Right lung (tissue), 5 donors: ENCODE data around the gene GPC5. TPM values are rescaled to one million over a fixed set of nuclear protein-coding genes. Genes with fewer than 3 reads are reported as not detected.
"Not testable (repeated sequence)": the region's sequence is repeated elsewhere in the genome, so short reads cannot be mapped to it uniquely, and the experiment has no call there.

Experiments
- DNase-seq, 2 donors: peaks; one replicate each; pipeline ENCODE4 v3.0.0-alpha.2; 2013
- polyA plus RNA-seq, 5 donors: library from polyadenylated mRNA; unstranded; fragments of 120-200 nt; gene quantifications; one replicate each; pipeline versions ENCODE4 v1.2.1 to v1.2.3, GENCODE V29; 2013; ENCODE audit warnings: inconsistent platforms in 1 of 5, low replicate concordance in 1 of 5; ENCODE audit not compliant: insufficient read length in 5 of 5, insufficient read depth in 1 of 5

The GPC5 gene
- polyA plus RNA-seq, 5 donors = 9.2 to 17.3 (median 14.9) TPM

- no peak for DNase-seq
Observed at GRCh38 chr13:92649140-92649813, 1250.9 kb downstream of the GPC5 start.

- DNase-seq = no peak
Observed at GRCh38 chr13:92656103-92656502, 1257.7 kb downstream of the GPC5 start.

DNA sequence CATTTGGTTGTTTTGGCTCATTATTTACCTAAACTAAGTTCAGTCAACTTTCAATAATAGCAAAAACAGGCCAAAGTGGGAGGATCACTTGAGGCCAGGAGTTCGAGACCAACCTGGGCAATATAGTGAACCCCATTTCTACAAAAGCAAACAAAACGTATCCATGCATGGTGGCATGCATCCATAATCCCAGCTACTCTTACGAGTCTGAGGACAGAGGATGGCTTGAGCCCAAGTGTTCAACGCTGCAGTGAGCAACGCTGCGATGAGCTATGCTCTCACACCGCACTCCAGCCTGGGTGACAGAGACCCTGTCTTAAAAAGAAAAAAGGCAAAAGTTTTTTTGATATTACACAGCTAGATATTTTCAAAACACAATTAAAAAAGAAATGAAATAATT, 1258.2 kb downstream of the GPC5 start:
- DNase-seq = no peak

DNA sequence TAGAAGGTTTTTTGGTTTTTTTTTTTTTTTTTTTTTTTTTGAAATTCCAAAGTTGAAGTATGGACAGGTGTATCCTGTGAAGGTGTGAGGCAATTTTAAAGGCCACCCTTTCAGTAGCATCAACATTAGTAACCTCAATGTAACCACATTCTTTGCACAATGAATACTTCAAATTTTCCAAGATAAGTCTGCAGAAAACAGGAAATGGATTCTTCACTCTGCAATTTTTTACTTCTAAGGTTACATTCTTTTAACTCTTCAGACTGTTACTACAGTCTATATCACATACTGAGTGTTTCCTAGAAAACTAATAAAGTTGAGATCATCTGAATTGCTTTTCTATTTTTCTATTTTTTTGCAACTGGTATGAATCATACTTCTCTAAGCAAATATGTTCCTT, 1259.1 kb downstream of the GPC5 start:
- DNase-seq = no peak

DNA sequence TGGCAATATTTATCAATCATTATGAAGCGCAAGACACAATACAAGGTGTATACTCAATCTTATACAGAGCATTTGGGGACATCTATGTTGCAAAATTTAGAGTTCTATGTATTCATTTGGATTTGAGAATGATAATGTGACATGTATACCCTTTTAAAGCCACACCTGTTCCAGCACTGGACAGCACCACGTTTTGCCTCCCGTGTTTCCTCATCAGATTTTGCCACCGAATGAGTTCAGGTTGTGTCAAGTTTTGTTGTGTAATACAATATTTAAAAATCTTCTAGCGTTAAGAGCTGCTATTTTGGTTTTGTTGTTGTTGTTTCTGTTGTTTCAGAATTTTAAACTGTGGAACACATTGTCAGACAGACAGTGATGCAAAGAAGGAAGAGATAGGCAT, 1259.9 kb downstream of the GPC5 start:
- no peak for DNase-seq

- no peak for DNase-seq
Observed at GRCh38 chr13:92661406-92661805, 1263.0 kb downstream of the GPC5 start.

GRCh38 chr13:92668157-92668556, 1269.7 kb downstream of the GPC5 start:
- DNase-seq = no peak

DNA sequence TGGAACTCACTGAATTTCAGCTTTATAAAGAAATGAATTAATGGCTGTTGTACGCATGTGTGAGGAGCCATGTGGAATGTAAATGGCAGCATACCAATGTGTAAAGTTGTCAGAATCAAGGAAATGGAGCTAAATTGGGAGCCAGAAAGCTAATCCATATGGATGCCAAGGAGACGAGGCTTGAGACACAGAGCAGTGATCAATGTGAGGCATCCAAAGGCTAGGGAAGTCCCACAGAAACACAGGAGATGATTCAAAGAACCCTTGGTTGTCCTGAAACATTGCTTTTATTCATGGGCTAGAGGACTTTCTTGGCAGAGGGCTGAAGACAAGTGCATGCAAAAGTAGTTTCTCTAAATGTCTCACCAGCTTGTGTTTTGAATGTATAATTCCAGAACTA, 1271.7 kb downstream of the GPC5 start:
- DNase-seq = no peak

- no peak for DNase-seq
Observed at GRCh38 chr13:92671821-92672220, 1273.4 kb downstream of the GPC5 start.

DNA sequence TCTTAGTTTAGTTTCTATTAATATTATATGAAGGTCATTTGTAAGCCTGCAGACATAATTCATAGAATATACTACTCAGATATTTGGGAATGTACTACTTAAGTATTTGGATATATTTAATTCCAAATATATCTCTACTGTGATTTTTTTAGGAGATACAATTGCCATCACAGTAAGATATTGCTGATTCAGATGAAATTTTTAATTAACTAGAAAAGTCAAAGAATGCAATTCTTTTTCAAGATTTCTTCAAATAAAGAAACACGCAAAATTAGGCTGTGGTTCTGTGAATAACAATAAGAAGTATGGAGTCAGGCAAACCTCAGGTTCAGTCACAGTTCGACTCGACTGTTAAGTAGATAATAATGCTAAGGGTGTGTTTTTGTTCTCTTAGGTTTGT, 1277.8 kb downstream of the GPC5 start:
- DNase-seq = no peak

GRCh38 chr13:92677571-92677970, 1279.2 kb downstream of the GPC5 start:
- DNase-seq = no peak

DNA sequence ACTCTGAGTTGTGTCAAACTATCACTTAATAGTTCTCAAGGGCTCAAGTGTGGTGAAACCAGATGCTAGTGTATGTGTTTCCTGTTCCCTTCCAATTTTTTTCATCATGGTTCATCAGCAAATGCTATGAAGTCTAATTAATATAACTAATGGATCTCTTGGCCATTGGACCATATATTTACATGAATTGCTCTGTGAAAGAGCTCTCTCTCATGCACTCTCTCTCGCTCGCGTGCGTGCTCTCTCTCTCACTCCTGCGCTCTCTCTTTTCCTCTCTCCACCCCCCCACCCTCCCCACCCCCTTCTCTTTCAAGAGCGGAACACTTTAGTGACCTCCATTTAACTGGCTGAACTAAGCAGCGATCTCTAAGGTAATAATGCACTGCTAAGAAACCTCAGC, 1281.2 kb downstream of the GPC5 start:
- no peak for DNase-seq

- no peak for DNase-seq
Observed at GRCh38 chr13:92681239-92681638, 1282.8 kb downstream of the GPC5 start.

GRCh38 chr13:92682832-92683517, 1284.6 kb downstream of the GPC5 start:
- no peak for DNase-seq

DNA sequence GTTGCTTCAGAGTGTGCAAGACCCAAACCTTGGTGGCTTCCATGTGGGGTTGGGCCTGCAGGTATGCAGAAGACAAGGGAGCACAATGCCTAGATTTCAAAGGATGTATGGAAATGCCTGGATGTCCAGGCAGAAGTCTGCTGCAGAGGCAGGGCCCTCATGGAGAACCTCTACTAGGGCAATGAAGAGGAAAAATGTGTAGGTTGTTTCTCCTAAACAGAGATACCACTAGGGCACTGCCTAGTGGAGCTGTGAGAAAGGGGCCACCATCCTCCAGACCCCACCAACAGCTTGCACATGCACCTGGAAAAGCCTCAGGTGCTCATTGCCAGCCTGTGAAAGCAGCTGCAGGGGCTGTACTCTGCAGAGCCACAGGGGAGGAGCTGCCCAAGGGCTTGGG, 1295.6 kb downstream of the GPC5 start:
- no peak for DNase-seq

DNA sequence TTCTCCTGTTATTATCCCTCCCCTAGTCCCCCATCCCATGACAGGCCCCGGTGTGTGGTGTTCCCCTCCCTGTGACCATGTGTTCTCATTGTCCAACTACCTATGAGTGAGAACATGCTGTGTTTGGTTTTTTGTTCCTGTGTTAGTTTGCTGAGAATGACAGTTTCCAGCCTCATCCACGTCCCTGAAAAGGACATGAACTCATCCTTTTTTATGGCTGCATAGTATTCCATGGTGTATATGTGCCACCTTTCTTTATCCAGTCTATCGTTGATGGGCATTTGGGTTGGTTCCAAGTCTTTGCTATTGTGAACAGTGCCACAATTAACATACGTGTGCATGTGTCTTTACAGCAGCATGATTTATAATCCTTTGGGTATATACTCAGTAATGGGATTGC, 1297.4 kb downstream of the GPC5 start:
- not testable (repeated sequence) for DNase-seq

DNA sequence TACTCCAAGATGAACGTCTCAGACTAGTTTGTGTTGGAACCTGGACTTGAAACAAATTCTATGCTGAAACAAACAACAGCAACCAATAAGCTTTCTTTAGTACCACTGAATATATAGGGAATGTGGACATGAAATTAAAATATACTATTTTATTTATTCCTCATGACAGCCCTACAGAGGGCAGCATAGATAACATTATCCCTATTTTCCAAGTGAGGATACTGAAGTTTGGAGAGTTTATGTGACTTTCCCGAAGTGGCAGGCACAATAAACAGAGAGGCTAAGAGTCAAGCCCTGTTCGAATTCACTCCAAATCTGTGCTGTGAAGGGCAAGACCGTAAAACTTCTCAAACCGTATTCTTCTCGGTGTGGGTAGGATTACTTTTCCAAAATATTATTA, 1318.3 kb downstream of the GPC5 start:
- DNase-seq = peak in 1 of 2 donors; percentile 17

- no peak for DNase-seq
Observed at GRCh38 chr13:92717857-92718256, 1319.4 kb downstream of the GPC5 start.

- no peak for DNase-seq
Observed at GRCh38 chr13:92719868-92720267, 1321.4 kb downstream of the GPC5 start.

DNA sequence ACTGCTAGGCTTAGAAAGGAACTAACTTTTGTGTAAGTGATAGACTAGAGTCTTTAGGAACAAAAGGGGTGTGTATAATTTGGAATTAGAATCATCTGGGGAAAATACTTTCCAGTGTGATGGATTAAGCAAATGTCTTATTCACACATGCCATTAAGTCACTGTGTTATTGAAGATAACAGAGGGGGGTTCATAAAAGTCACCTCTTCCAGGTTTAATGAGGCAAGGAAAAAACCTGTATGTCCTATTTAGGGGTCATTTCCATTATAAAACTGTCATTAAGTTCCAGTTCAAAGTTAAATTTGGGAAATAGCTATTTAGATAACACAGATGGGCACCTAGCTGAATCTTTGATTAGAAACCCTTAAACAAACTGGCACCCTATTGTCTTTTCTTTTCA, 1323.2 kb downstream of the GPC5 start:
- DNase-seq = no peak

DNA sequence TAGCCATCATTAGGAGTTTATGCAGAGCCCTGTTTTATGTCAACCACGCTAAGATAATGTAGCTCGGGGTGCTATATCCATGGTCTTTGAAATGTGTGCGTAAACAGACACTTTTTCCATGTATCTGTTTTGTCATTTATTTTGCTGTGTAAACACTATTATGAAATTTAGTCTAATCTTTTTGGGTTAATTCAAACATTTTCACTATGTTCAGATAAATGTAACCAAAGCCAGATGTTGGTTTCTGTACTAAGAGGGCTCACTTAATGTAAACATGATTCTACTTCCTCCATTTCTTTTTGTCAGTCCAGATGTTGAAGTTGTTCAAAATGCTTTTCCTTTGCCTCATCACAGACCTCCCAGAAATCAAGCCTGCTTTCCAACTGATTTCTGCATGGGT, 1328.7 kb downstream of the GPC5 start:
- DNase-seq = peak; percentile 23 to 28

- DNase-seq = no peak
Observed at GRCh38 chr13:92734068-92734467, 1335.6 kb downstream of the GPC5 start.

GRCh38 chr13:92734545-92734944, 1336.1 kb downstream of the GPC5 start:
- DNase-seq = no peak

DNA sequence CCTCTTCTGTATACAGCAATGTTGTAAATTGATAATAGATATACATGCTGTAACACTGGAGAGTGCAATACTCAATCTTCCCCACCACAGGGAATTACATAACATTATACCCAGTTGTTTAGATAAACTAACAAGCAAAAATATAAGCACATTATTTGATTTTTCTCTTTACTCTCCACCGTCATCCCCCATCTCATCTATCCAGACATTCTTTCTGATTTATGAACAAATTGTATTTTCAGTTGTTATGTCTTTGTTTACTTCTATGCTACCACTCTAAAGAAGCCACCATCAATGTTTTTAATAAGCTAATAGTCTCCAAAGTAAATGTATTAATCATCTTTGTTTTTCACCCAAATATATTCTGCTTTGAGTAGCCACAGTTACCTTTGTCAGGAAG, 1337.5 kb downstream of the GPC5 start:
- DNase-seq = no peak
